ENCODE results near the gene TBX19. TPM values are rescaled to one million over a fixed set of nuclear protein-coding genes. Genes with fewer than 3 reads are reported as not detected.

Gene TBX19
- total RNA-seq, result 0.18 and 0.38 TPM in 2 replicates

GRCh38 chr1:168280296-168280927, at the start of gene TBX19:
Gene TBX19 (plus strand): TSS chr1:168280877. CDS start chr1:168281091, 214 bp downstream.

Other genes starting within 250 kb of the TBX19 start
- 25.4 and 26.7 TPM in 2 replicates for gene GPR161, start 143.9 kb upstream of the TBX19 start, total RNA-seq
- gene TIPRL, start 101.9 kb upstream of the TBX19 start, total RNA-seq, result 36.8 and 40.7 TPM in 2 replicates
- 29.2 and 34.6 TPM in 2 replicates for gene SFT2D2, start 54.9 kb upstream of the TBX19 start, total RNA-seq